GM23338 (cell line): ENCODE data around the gene RBM22. TPM values are rescaled to one million over a fixed set of nuclear protein-coding genes. Genes with fewer than 3 reads are reported as not detected.

Source experiments
- ATAC-seq: fragments of 200-7000 bp; cut with Tn5 transposase; 3 replicates; pipeline ENCODE4 v1.9.1; 2020
- DNase-seq: peaks from one replicate; pipeline ENCODE4 v3.0.0-alpha.2; 2015; ENCODE audit warnings: low spot score
- H2AFZ ChIP-seq: fragments of 200-600 bp; sonication (generic); 2 replicates; pipeline ENCODE4 v1.8.0; 2016; ENCODE audit warnings: antibody characterized with exemption, mild to moderate bottlenecking, moderate library complexity
- H3F3A ChIP-seq: fragments of 200-600 bp; sonication (generic); replicated peaks from 2 replicates; pipeline ENCODE4 v1.8.0; 2017; ENCODE audit warnings: antibody characterized with exemption, mixed run types, low read depth
- H3K27ac ChIP-seq: fragments of 200-600 bp; sonication (generic); 2 replicates; pipeline ENCODE4 v1.6.1; 2016; ENCODE audit warnings: low read depth
- H3K27me3 ChIP-seq: fragments of 200-600 bp; sonication (generic); 2 replicates; pipeline ENCODE4 v1.8.0; 2016; ENCODE audit warnings: mild to moderate bottlenecking, mixed run types, moderate library complexity; ENCODE audit not compliant: insufficient read depth
- H3K36me3 ChIP-seq: fragments of 200-600 bp; sonication (generic); 2 replicates; pipeline ENCODE4 v1.8.0; 2016; ENCODE audit warnings: mild to moderate bottlenecking; ENCODE audit not compliant: insufficient read depth
- H3K4me1 ChIP-seq: fragments of 200-600 bp; sonication (generic); 2 replicates; pipeline ENCODE4 v1.8.0; 2016; ENCODE audit warnings: mild to moderate bottlenecking, moderate library complexity; ENCODE audit not compliant: insufficient read depth
- H3K4me2 ChIP-seq: fragments of 200-600 bp; sonication (generic); 2 replicates; pipeline ENCODE4 v1.7.1; 2017; ENCODE audit warnings: mixed run types
- H3K4me3 ChIP-seq: fragments of 200-600 bp; sonication (generic); 2 replicates; pipeline ENCODE4 v1.6.1; 2016; ENCODE audit warnings: mixed run types
- H3K79me2 ChIP-seq: fragments of 200-600 bp; sonication (generic); replicated peaks from 2 replicates; pipeline ENCODE4 v1.8.0; 2017; ENCODE audit warnings: mild to moderate bottlenecking; ENCODE audit not compliant: insufficient read depth
- H3K9me2 ChIP-seq: fragments of 200-600 bp; sonication (generic); 2 replicates; pipeline ENCODE4 v1.8.0; 2017; ENCODE audit not compliant: insufficient read depth
- H4K20me1 ChIP-seq: fragments of 200-600 bp; sonication (generic); replicated peaks from 2 replicates; pipeline ENCODE4 v1.8.0; 2017; ENCODE audit warnings: mild to moderate bottlenecking; ENCODE audit not compliant: insufficient read depth
- H3K27ac Mint-ChIP-seq: 2 replicates; pipeline ENCODE4 v1.8.0; 2020; ENCODE audit warnings: inconsistent platforms, mild to moderate bottlenecking, moderate library complexity, mixed read lengths
- H3K27me3 Mint-ChIP-seq: 3 replicates; pipeline ENCODE4 v1.8.0; 2022; ENCODE audit warnings: low read depth, mild to moderate bottlenecking, moderate library complexity, mixed read lengths, inconsistent platforms; ENCODE audit not compliant: insufficient read depth, poor library complexity
- H3K36me3 Mint-ChIP-seq: 3 replicates; pipeline ENCODE4 v1.8.0; 2021; ENCODE audit warnings: low read depth, mild to moderate bottlenecking, inconsistent platforms, moderate library complexity, mixed read lengths
- H3K4me1 Mint-ChIP-seq: 3 replicates; pipeline ENCODE4 v1.8.0; 2020; ENCODE audit warnings: mild to moderate bottlenecking, inconsistent platforms, mixed read lengths
- H3K4me3 Mint-ChIP-seq: 3 replicates; pipeline ENCODE4 v1.8.0; 2021; ENCODE audit warnings: moderate library complexity, mild to moderate bottlenecking, inconsistent platforms, mixed read lengths
- H3K9me3 Mint-ChIP-seq: 3 replicates; pipeline ENCODE4 v1.8.0; 2020; ENCODE audit warnings: moderate library complexity, mild to moderate bottlenecking, inconsistent platforms, mixed read lengths
- CREB1 ChIP-seq: fragments of 250-450 bp; sonication (Bioruptor Pico); IDR thresholded peaks from 2 replicates; pipeline ENCODE4 v1.5.0; 2020; ENCODE audit warnings: low read depth, mild to moderate bottlenecking, moderate library complexity
- EZH2 ChIP-seq: fragments of 200-600 bp; sonication (generic); IDR thresholded peaks from one replicate; pipeline ENCODE4 v1.8.0; 2017; ENCODE audit warnings: antibody characterized with exemption, mild to moderate bottlenecking, low read depth; ENCODE audit not compliant: unreplicated experiment
- EZH2phosphoT487 ChIP-seq: fragments of 200-600 bp; sonication (generic); IDR thresholded peaks from one replicate; pipeline ENCODE4 v1.8.1; 2018; ENCODE audit warnings: antibody characterized with exemption; ENCODE audit not compliant: unreplicated experiment
- JUNB ChIP-seq: IDR thresholded peaks from one replicate; pipeline ENCODE4 v1.6.1; 2016; ENCODE audit warnings: antibody characterized with exemption; ENCODE audit not compliant: unreplicated experiment
- NANOG ChIP-seq: IDR thresholded peaks from 2 replicates; pipeline ENCODE4 v1.6.1; 2016; ENCODE audit warnings: antibody characterized with exemption, borderline replicate concordance
- POLR2AphosphoS5 ChIP-seq: IDR thresholded peaks from 2 replicates; pipeline ENCODE4 v1.6.1; 2016; ENCODE audit warnings: antibody characterized with exemption, low read depth
- STAT1 ChIP-seq: IDR thresholded peaks from one replicate; pipeline ENCODE4 v1.6.1; 2016; ENCODE audit warnings: antibody characterized with exemption; ENCODE audit not compliant: unreplicated experiment
- ZNF114 ChIP-seq: fragments of 250-450 bp; sonication (Bioruptor Pico); IDR thresholded peaks from 2 replicates; pipeline ENCODE4 v1.5.0; 2020; ENCODE audit warnings: mild to moderate bottlenecking, moderate library complexity
- ZNF331 ChIP-seq: fragments of 250-450 bp; sonication (Bioruptor Pico); IDR thresholded peaks from 2 replicates; pipeline ENCODE4 v1.5.0; 2020; ENCODE audit warnings: low read depth, mild to moderate bottlenecking, moderate library complexity
- polyA plus RNA-seq: library from polyadenylated mRNA; unstranded; fragments of >200 nt; fragmentation: Nextera tagmentation; extraction: Ambion mirVana; gene quantifications from 2 replicates; pipeline ENCODE4 v1.2.1, GENCODE V29; 2016
- total RNA-seq: library from RNA; depleted of rRNA; stranded (reverse); fragments of >200 nt; shearing (Covaris generic); gene quantifications from 2 replicates; pipeline ENCODE4 v1.2.3, GENCODE V29; 2014
- TF ChIP-seq, protein P1 (sequence below): fragments of 250-450 bp; sonication (Bioruptor Pico); IDR thresholded peaks from 2 replicates; pipeline ENCODE4 v1.5.0; 2020; ENCODE audit warnings: mild to moderate bottlenecking, moderate library complexity
- TF ChIP-seq, protein P2 (sequence below): IDR thresholded peaks from one replicate; pipeline ENCODE4 v1.6.1; 2018; ENCODE audit warnings: antibody characterized with exemption; ENCODE audit not compliant: unreplicated experiment
- TF ChIP-seq, protein P3 (sequence below), 2 experiments: fragments of 200-600 bp in 1 of 2; sonication (generic) in 1 of 2; conservative IDR thresholded peaks; 2 replicates each; pipeline versions ENCODE4 v1.5.1 to v1.6.1; 2016 to 2017; ENCODE audit warnings: antibody characterized with exemption in 2 of 2, low read depth in 2 of 2, mild to moderate bottlenecking in 2 of 2, moderate library complexity in 1 of 2
- TF ChIP-seq, protein P4 (sequence below): IDR thresholded peaks from 2 replicates; pipeline ENCODE4 v1.6.1; 2016; ENCODE audit warnings: antibody characterized with exemption

The RBM22 gene
- total and polyA plus RNA-seq, 2 experiments from 2014 or later: 23.4 to 32.3 TPM

DNA sequence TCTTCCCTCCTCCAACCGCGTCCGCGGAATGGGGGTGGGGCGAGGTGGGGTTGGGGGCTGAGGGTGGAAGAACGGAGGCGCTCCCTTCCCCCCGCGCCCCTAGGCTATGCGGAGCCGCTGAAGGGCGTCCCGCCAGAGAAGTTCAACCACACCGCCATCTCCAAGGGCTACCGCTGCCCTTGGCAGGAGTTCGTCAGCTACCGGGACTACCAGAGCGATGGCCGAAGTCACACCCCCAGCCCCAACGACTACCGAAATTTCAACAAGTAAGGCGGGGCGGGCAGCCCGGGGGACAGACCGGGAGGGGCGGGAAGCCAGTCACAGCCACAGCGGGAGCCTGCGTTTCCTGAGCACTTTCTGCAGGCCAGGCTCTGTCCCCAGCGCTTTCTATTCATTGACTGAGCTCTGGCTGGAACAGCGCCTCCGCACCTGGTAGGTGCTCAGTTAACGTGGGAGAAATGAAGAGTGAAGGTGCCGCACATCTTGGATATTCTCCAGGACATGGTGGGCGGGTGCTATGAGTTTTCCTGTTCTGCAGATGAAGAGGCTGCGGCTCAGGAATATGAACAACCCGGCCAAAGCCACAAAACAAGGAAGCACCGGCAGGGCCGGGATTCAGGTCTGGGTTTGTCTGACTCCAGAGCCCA, 28.5 kb downstream of the RBM22 start:
- Mint-ChIP-seq H3K9me3 (peaks cover 4% of the 10 kb centered on the region; the same call in 1 of the 3 replicates), H3K36me3 (peaks cover 40% of the 10 kb centered on the region), H3K4me1 (peaks cover 35% of the 10 kb centered on the region), H3K4me3 (peak overlapping the region; percentile 91), H3K27ac (peak overlapping the region; percentile 95), H3K27me3 (peaks cover 2% of the 10 kb centered on the region)
- peak overlapping the region; percentile 95 for H3K27ac ChIP-seq
- no peaks in the 10 kb centered on the region for H3K9me2 ChIP-seq
- H3K36me3 ChIP-seq: no peaks in the 10 kb centered on the region; the same call in 1 of the 2 replicates
- peaks cover 27% of the 10 kb centered on the region for H3K4me1 ChIP-seq
- no peaks in the 10 kb centered on the region for H4K20me1 ChIP-seq
- DNase-seq: peak; percentile 90
- H3F3A ChIP-seq: peaks cover 26% of the 10 kb centered on the region
- ATAC-seq: peak; percentile 76
- no peaks in the 10 kb centered on the region for H3K27me3 ChIP-seq
- H3K4me3 ChIP-seq: peak overlapping the region; percentile 77
- peak overlapping the region; percentile 96 for H3K4me2 ChIP-seq
- H2AFZ ChIP-seq: peak overlapping the region; percentile 75
- peaks cover 19% of the 10 kb centered on the region for H3K79me2 ChIP-seq
- TF ChIP-seq EZH2phosphoT487 (no peak), CREB1 (CRISPR knock-in tag) (peak; percentile 40; the same call in 1 of the 2 replicates), JUNB (no peak), EZH2 (no peak), ZNF331 (CRISPR knock-in tag) (no peak), STAT1 (no peak), ZNF114 (CRISPR knock-in tag) (no peak), NANOG (peak; percentile 9; the same call in 1 of the 2 replicates), POLR2AphosphoS5 (peak; percentile 66)
- TF ChIP-seq, protein P1, sequence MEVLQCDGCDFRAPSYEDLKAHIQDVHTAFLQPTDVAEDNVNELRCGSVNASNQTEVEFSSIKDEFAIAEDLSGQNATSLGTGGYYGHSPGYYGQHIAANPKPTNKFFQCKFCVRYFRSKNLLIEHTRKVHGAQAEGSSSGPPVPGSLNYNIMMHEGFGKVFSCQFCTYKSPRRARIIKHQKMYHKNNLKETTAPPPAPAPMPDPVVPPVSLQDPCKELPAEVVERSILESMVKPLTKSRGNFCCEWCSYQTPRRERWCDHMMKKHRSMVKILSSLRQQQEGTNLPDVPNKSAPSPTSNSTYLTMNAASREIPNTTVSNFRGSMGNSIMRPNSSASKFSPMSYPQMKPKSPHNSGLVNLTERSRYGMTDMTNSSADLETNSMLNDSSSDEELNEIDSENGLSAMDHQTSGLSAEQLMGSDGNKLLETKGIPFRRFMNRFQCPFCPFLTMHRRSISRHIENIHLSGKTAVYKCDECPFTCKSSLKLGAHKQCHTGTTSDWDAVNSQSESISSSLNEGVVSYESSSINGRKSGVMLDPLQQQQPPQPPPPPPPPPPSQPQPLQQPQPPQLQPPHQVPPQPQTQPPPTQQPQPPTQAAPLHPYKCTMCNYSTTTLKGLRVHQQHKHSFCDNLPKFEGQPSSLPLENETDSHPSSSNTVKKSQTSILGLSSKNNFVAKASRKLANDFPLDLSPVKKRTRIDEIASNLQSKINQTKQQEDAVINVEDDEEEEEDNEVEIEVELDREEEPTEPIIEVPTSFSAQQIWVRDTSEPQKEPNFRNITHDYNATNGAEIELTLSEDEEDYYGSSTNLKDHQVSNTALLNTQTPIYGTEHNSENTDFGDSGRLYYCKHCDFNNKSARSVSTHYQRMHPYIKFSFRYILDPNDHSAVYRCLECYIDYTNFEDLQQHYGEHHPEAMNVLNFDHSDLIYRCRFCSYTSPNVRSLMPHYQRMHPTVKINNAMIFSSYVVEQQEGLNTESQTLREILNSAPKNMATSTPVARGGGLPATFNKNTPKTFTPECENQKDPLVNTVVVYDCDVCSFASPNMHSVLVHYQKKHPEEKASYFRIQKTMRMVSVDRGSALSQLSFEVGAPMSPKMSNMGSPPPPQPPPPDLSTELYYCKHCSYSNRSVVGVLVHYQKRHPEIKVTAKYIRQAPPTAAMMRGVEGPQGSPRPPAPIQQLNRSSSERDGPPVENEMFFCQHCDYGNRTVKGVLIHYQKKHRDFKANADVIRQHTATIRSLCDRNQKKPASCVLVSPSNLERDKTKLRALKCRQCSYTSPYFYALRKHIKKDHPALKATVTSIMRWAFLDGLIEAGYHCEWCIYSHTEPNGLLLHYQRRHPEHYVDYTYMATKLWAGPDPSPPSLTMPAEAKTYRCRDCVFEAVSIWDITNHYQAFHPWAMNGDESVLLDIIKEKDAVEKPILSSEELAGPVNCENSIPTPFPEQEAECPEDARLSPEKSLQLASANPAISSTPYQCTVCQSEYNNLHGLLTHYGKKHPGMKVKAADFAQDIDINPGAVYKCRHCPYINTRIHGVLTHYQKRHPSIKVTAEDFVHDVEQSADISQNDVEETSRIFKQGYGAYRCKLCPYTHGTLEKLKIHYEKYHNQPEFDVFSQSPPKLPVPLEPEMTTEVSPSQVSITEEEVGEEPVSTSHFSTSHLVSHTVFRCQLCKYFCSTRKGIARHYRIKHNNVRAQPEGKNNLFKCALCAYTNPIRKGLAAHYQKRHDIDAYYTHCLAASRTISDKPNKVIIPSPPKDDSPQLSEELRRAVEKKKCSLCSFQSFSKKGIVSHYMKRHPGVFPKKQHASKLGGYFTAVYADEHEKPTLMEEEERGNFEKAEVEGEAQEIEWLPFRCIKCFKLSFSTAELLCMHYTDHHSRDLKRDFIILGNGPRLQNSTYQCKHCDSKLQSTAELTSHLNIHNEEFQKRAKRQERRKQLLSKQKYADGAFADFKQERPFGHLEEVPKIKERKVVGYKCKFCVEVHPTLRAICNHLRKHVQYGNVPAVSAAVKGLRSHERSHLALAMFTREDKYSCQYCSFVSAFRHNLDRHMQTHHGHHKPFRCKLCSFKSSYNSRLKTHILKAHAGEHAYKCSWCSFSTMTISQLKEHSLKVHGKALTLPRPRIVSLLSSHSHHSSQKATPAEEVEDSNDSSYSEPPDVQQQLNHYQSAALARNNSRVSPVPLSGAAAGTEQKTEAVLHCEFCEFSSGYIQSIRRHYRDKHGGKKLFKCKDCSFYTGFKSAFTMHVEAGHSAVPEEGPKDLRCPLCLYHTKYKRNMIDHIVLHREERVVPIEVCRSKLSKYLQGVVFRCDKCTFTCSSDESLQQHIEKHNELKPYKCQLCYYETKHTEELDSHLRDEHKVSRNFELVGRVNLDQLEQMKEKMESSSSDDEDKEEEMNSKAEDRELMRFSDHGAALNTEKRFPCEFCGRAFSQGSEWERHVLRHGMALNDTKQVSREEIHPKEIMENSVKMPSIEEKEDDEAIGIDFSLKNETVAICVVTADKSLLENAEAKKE: no peak
- TF ChIP-seq, protein P2, sequence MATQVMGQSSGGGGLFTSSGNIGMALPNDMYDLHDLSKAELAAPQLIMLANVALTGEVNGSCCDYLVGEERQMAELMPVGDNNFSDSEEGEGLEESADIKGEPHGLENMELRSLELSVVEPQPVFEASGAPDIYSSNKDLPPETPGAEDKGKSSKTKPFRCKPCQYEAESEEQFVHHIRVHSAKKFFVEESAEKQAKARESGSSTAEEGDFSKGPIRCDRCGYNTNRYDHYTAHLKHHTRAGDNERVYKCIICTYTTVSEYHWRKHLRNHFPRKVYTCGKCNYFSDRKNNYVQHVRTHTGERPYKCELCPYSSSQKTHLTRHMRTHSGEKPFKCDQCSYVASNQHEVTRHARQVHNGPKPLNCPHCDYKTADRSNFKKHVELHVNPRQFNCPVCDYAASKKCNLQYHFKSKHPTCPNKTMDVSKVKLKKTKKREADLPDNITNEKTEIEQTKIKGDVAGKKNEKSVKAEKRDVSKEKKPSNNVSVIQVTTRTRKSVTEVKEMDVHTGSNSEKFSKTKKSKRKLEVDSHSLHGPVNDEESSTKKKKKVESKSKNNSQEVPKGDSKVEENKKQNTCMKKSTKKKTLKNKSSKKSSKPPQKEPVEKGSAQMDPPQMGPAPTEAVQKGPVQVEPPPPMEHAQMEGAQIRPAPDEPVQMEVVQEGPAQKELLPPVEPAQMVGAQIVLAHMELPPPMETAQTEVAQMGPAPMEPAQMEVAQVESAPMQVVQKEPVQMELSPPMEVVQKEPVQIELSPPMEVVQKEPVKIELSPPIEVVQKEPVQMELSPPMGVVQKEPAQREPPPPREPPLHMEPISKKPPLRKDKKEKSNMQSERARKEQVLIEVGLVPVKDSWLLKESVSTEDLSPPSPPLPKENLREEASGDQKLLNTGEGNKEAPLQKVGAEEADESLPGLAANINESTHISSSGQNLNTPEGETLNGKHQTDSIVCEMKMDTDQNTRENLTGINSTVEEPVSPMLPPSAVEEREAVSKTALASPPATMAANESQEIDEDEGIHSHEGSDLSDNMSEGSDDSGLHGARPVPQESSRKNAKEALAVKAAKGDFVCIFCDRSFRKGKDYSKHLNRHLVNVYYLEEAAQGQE: no peak
- TF ChIP-seq, protein P3, sequence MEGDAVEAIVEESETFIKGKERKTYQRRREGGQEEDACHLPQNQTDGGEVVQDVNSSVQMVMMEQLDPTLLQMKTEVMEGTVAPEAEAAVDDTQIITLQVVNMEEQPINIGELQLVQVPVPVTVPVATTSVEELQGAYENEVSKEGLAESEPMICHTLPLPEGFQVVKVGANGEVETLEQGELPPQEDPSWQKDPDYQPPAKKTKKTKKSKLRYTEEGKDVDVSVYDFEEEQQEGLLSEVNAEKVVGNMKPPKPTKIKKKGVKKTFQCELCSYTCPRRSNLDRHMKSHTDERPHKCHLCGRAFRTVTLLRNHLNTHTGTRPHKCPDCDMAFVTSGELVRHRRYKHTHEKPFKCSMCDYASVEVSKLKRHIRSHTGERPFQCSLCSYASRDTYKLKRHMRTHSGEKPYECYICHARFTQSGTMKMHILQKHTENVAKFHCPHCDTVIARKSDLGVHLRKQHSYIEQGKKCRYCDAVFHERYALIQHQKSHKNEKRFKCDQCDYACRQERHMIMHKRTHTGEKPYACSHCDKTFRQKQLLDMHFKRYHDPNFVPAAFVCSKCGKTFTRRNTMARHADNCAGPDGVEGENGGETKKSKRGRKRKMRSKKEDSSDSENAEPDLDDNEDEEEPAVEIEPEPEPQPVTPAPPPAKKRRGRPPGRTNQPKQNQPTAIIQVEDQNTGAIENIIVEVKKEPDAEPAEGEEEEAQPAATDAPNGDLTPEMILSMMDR (conservative IDR thresholded peaks at IDR 0.05; ENCODE audit: low read depth in 2 of 2): peak; percentile 12 to 26; a peak in 1 of 4 replicates
- TF ChIP-seq, protein P4, sequence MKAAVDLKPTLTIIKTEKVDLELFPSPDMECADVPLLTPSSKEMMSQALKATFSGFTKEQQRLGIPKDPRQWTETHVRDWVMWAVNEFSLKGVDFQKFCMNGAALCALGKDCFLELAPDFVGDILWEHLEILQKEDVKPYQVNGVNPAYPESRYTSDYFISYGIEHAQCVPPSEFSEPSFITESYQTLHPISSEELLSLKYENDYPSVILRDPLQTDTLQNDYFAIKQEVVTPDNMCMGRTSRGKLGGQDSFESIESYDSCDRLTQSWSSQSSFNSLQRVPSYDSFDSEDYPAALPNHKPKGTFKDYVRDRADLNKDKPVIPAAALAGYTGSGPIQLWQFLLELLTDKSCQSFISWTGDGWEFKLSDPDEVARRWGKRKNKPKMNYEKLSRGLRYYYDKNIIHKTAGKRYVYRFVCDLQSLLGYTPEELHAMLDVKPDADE: 0 out of 2 replicates have a peak, but pooled peaks have one; percentile 24
